K562 (cell line): ENCODE results near the gene GIT2. TPM values are rescaled to one million over a fixed set of nuclear protein-coding genes. Genes with fewer than 3 reads are reported as not detected.

Source experiments
- CUX1 ChIP-seq: fragments of 200-800 bp; sonication (Bioruptor generic); IDR thresholded peaks from 2 replicates; pipeline ENCODE4 v1.6.1; 2016; ENCODE audit warnings: missing genetic modification characterization, missing compliant biosample characterization
- EP300 ChIP-seq: IDR thresholded peaks from 2 replicates; pipeline ENCODE4 v1.6.1; 2012; ENCODE audit warnings: low read length, improper control_type of control experiment
- ESRRA ChIP-seq: fragments of 450-650 bp; IDR thresholded peaks from 2 replicates; pipeline ENCODE4 v1.6.1; 2014; ENCODE audit warnings: low read depth, mild to moderate bottlenecking, moderate library complexity, borderline replicate concordance
- NFE2L1 ChIP-seq: fragments of 450-650 bp; IDR thresholded peaks from 2 replicates; pipeline ENCODE4 v1.6.1; 2016; ENCODE audit warnings: missing genetic modification characterization, low read depth, mild to moderate bottlenecking, missing compliant biosample characterization, moderate library complexity, borderline replicate concordance
- PYGO2 ChIP-seq: fragments of 450-650 bp; IDR thresholded peaks from 2 replicates; pipeline ENCODE4 v1.6.1; 2016; ENCODE audit warnings: mild to moderate bottlenecking, missing genetic modification characterization, moderate library complexity, missing compliant biosample characterization
- RBFOX2 ChIP-seq: fragments of 200-400 bp; formaldehyde crosslinking; IDR thresholded peaks from 2 replicates; pipeline ENCODE4 v1.6.1; 2017; ENCODE audit warnings: low read depth, mild to moderate bottlenecking, low read length, moderate library complexity
- SP1 ChIP-seq: sonication (generic); formaldehyde crosslinking; IDR thresholded peaks from 2 replicates; pipeline ENCODE4 v1.8.1; 2022; ENCODE audit warnings: mild to moderate bottlenecking, missing genetic modification reagents
- STAT5B ChIP-seq: fragments of 250-450 bp; sonication (Bioruptor Pico); IDR thresholded peaks from 2 replicates; pipeline ENCODE4 v1.8.0; 2021; ENCODE audit warnings: mild to moderate bottlenecking, inconsistent platforms
- TEAD2 ChIP-seq: fragments of 450-650 bp; IDR thresholded peaks from 2 replicates; pipeline ENCODE4 v1.6.1; 2016; ENCODE audit warnings: missing genetic modification characterization, control low read depth, missing compliant biosample characterization
- TFE3 ChIP-seq: fragments of 450-650 bp; formaldehyde crosslinking; IDR thresholded peaks from 2 replicates; pipeline ENCODE4 v1.4.0; 2020; ENCODE audit warnings: mild to moderate bottlenecking, mixed read lengths
- TSHZ1 ChIP-seq: fragments of 250-450 bp; sonication (Bioruptor Pico); IDR thresholded peaks from 2 replicates; pipeline ENCODE4 v1.4.0; 2020; ENCODE audit warnings: mild to moderate bottlenecking, moderate library complexity
- ZNF79 ChIP-seq: fragments of 250-450 bp; sonication (Bioruptor Pico); IDR thresholded peaks from 2 replicates; pipeline ENCODE4 v1.4.0; 2020; ENCODE audit warnings: low read depth, mild to moderate bottlenecking, moderate library complexity
- polyA plus RNA-seq, 8 experiments: library from polyadenylated mRNA; depleted of rRNA in 4 of 8; stranded (reverse) in 5 of 8; unstranded in 3 of 8; fragments of >200 nt; fragmentation: Nextera tagmentation in 2 of 8; fragmentation: Illumina TruSeq in 1 of 8; extraction: Ambion mirVana in 2 of 8; extraction: Trizol in 1 of 8; gene quantifications; 2 replicates each; pipeline versions ENCODE4 v1.2.1 to v1.2.3, GENCODE V29; 2011 to 2014; ENCODE audit warnings: inconsistent platforms in 1 of 8, missing spikeins in 1 of 8
- total RNA-seq, 7 experiments: library from RNA; depleted of rRNA in 6 of 7; stranded (reverse); fragments of >200 nt in 6 of 7; fragmentation: Illumina TruSeq in 2 of 7; extraction: Trizol in 2 of 7; gene quantifications; 2 replicates each; pipeline versions ENCODE4 v1.2.1 to v1.2.3, GENCODE V29; 2011 to 2021; ENCODE audit warnings: low replicate concordance in 1 of 7

GIT2 gene
- total and polyA plus RNA-seq, 9 of the 15 experiments (the other 6 are each of a cell fraction or from before 2014, with no cell fraction given), result 4.0 to 30.4 (median 23.5) TPM

GRCh38 chr12:109880043-109880931 lies 115.9 kb downstream of the GIT2 start, which contains the start of gene GLTP (continued):
- no peak for TF ChIP-seq CUX1 (CRISPR knock-in tag)
- TF ChIP-seq ESRRA, result no peak; the same call in 1 of the 2 replicates
- TF ChIP-seq ZNF79 (CRISPR knock-in tag), result no peak
- 0 out of 2 replicates have a peak, but pooled peaks have one; percentile 34 for TF ChIP-seq SP1 (CRISPR knock-in tag)
- TF ChIP-seq STAT5B (CRISPR knock-in tag), result no peak
- no peak for TF ChIP-seq NFE2L1 (tag)
- TF ChIP-seq TFE3 (CRISPR knock-in tag), result no peak
- peak; percentile 48; the same call in 1 of the 2 replicates for TF ChIP-seq RBFOX2
- no peak for TF ChIP-seq TSHZ1 (CRISPR knock-in tag)
- no peak for TF ChIP-seq EP300
- TF ChIP-seq TEAD2, result no peak
- no peak for TF ChIP-seq PYGO2 (tag)
